H1 (cell line): Measurements from ENCODE around the gene BAIAP2. TPM values are rescaled to one million over a fixed set of nuclear protein-coding genes. Genes with fewer than 3 reads are reported as not detected.

Experiments
- CBX8 ChIP-seq: fragments of 300-800, 300-1000 bp; sonication (generic); IDR thresholded peaks from 2 replicates; pipeline ENCODE4 v1.7.1; 2016; ENCODE audit warnings: low read depth, low read length, borderline replicate concordance
- GTF2F1 ChIP-seq: IDR thresholded peaks from 2 replicates; pipeline ENCODE4 v1.6.1; 2012; ENCODE audit warnings: low read depth, low read length, improper control_type of control experiment, borderline replicate concordance
- polyA plus RNA-seq, 7 experiments: library from polyadenylated mRNA; depleted of rRNA in 3 of 7; stranded (reverse) in 5 of 7; unstranded in 2 of 7; fragments of >200 nt in 5 of 7; fragments of 200-250 nt in 2 of 7; gene quantifications; 1 replicate in 5 of 7; 2 replicates in 1 of 7; 4 replicates in 1 of 7; pipeline versions ENCODE4 v1.2.1 to v1.2.3, GENCODE V29; 2011 to 2013; ENCODE audit warnings: missing spikeins in 2 of 7, mixed read lengths in 2 of 7
- total RNA-seq: library from RNA; stranded (reverse); fragmentation: NEBNext Ultra II Directional; extraction: Animal tissue kit (Norgen Biotek cat#: 25700); gene quantifications from 2 replicates; pipeline ENCODE4 v1.2.1, GENCODE V29; 2021

Gene BAIAP2
- total and polyA plus RNA-seq, 2 of the 8 experiments (the other 6 are each of a cell fraction or from before 2014, with no cell fraction given) = 10.0 to 22.8 TPM

- TF ChIP-seq GTF2F1 (no peak), CBX8 (no peak)
Measured at GRCh38 chr17:81158688-81159590, 124.0 kb downstream of the BAIAP2 start (continued).
